PFSK-1 (cell line): ENCODE measurements around the gene CYB5B.

Experiments
- FOXP2 ChIP-seq: optimal IDR thresholded peaks from 2 replicates; pipeline ENCODE3; 2011; ENCODE audit warnings: borderline replicate concordance, control low read depth, inconsistent platforms; ENCODE audit not compliant: insufficient read depth; ENCODE audit errors: extremely low read length, extremely low read depth
- POLR2AphosphoS5 ChIP-seq: IDR thresholded peaks from 2 replicates; pipeline ENCODE4 v1.6.1; 2012; ENCODE audit warnings: low read depth, mild to moderate bottlenecking, control low read depth, low read length, moderate library complexity
- SIN3A ChIP-seq: IDR thresholded peaks from 2 replicates; pipeline ENCODE4 v1.6.1; 2012; ENCODE audit warnings: mild to moderate bottlenecking, low read length, moderate library complexity, borderline replicate concordance; ENCODE audit not compliant: insufficient read depth
- TAF1 ChIP-seq: IDR thresholded peaks from 2 replicates; pipeline ENCODE4 v1.6.1; 2012; ENCODE audit warnings: low read length, control low read depth, borderline replicate concordance; ENCODE audit not compliant: insufficient read depth
- TF ChIP-seq, protein P1 (sequence below), 2 experiments: IDR thresholded peaks; 2 replicates each; pipeline versions ENCODE4 v1.6.1 to v1.8.0; 2011 to 2012; ENCODE audit warnings: low read depth in 2 of 2, low read length in 2 of 2, control low read depth in 1 of 2, inconsistent platforms in 1 of 2, mild to moderate bottlenecking in 1 of 2, moderate library complexity in 1 of 2; ENCODE audit not compliant: insufficient read depth in 1 of 2

The CYB5B gene

DNA sequence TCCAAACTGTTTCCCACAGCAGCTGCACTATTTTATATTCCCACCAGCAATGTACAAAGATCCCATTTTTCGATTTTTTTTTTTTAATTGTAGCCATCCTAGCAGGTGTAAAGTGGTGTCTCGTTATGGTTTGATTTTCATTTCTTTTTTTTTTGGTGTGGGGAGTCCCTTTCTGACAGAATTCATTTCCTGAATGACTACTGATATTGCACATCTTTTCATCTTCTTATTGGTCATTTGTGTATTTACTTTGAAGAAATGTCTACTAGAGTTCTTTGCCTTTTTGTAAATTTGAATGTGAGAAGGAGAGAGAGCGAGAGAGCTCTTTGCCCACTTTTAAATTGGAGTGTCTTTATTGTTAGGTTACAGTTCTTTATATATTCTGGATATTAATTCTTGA is 14.0 kb downstream of the CYB5B start:
- TF ChIP-seq POLR2AphosphoS5 (no peak), TAF1 (no peak), FOXP2 (no peak), SIN3A (no peak)
- TF ChIP-seq, protein P1, sequence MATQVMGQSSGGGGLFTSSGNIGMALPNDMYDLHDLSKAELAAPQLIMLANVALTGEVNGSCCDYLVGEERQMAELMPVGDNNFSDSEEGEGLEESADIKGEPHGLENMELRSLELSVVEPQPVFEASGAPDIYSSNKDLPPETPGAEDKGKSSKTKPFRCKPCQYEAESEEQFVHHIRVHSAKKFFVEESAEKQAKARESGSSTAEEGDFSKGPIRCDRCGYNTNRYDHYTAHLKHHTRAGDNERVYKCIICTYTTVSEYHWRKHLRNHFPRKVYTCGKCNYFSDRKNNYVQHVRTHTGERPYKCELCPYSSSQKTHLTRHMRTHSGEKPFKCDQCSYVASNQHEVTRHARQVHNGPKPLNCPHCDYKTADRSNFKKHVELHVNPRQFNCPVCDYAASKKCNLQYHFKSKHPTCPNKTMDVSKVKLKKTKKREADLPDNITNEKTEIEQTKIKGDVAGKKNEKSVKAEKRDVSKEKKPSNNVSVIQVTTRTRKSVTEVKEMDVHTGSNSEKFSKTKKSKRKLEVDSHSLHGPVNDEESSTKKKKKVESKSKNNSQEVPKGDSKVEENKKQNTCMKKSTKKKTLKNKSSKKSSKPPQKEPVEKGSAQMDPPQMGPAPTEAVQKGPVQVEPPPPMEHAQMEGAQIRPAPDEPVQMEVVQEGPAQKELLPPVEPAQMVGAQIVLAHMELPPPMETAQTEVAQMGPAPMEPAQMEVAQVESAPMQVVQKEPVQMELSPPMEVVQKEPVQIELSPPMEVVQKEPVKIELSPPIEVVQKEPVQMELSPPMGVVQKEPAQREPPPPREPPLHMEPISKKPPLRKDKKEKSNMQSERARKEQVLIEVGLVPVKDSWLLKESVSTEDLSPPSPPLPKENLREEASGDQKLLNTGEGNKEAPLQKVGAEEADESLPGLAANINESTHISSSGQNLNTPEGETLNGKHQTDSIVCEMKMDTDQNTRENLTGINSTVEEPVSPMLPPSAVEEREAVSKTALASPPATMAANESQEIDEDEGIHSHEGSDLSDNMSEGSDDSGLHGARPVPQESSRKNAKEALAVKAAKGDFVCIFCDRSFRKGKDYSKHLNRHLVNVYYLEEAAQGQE (IDR thresholded peaks at IDR 0.05; ENCODE audit: insufficient read depth in 1 of 2, low read depth in 2 of 2, low read length in 2 of 2): no peak

DNA sequence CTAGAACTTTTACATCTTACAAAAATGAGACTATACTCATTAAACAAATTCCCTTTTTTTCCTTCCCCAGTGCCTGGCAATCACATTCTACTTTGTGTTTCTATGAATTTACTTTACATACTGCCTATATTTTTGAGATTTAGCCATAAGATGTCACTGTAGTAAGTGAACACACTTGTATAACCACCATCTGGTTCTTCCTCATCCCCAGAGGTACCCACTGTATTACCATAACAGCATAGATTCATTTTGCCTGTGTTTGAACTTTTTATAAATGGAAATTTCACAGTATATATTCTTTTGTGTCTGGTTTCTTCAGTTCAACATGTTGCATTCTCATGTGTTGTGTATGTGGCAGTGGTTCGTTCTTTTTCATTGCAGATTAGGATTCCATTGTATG is 15.8 kb downstream of the CYB5B start:
- TF ChIP-seq TAF1: no peak
- no peak for TF ChIP-seq FOXP2
- TF ChIP-seq POLR2AphosphoS5: no peak

DNA sequence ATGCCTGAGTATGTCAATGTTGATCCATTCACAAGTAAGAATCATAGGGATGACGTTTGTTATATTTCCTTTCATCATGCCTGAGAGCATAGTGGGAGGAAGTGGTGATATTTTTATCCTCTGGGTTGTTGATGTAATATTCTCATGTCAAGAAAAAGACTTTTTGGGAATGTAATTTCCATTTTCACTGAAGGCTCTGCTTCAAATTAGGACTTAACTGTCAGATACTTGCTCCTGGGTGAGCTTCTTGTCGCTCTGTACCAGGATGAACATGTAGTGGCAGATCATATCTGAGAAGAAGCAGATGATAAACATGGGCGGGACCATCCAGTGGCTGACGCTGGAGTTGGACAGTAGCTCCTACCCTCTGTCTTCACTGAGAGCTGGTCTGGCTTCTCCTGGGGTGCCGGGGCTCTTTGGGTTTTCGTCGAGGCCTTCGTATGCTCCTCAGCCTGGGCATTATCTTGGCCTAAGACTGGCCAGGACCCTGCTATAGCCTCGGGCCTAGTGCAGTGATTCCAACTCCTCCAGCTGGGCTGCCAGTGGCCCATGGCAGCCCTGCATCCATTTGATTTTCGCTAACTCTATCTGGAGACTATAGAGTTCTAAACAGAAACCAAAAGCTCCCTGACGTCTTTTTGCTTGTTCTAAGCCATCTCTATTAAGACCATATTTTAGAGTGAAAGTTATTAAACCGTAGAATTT is 19.7 kb downstream of the CYB5B start:
- TF ChIP-seq POLR2AphosphoS5: no peak
- no peak for TF ChIP-seq SIN3A
- TF ChIP-seq, protein P1 (IDR thresholded peaks at IDR 0.05; ENCODE audit: insufficient read depth in 1 of 2, low read depth in 2 of 2, low read length in 2 of 2): no peak
- no peak for TF ChIP-seq TAF1
- TF ChIP-seq FOXP2: no peak

DNA sequence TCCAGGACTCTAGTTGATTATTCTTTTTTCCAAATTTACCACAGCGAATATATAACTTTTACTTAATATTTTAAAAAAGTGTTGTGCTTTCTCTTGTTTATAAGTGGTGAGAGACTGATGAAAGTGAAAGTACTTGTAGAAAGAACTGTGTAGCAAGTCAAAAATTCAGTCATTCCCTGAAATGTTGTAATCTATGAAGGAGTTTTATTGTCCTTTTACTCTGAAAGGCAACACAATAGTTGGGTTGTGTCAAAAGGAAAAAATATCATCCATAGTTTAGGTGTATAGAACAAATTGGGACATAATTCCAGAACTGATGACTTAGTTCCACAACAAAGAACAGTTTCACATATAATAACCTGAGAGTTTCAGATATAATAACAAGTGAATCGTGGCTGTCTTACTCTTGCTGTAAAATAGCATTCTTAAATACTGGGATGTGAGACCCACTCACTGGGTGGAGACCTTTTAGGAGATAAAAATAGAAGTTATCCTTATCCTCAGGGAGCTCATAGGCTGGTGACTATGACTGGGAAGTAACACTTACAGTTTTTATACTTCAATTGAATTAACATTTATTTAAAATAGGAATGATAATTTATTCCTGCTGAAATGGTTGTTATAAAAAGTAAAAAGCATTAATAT is 20.6 kb downstream of the CYB5B start:
- TF ChIP-seq, protein P1 (IDR thresholded peaks at IDR 0.05; ENCODE audit: insufficient read depth in 1 of 2, low read depth in 2 of 2, low read length in 2 of 2): no peak
- TF ChIP-seq TAF1 (no peak), SIN3A (no peak), FOXP2 (no peak), POLR2AphosphoS5 (no peak)

DNA sequence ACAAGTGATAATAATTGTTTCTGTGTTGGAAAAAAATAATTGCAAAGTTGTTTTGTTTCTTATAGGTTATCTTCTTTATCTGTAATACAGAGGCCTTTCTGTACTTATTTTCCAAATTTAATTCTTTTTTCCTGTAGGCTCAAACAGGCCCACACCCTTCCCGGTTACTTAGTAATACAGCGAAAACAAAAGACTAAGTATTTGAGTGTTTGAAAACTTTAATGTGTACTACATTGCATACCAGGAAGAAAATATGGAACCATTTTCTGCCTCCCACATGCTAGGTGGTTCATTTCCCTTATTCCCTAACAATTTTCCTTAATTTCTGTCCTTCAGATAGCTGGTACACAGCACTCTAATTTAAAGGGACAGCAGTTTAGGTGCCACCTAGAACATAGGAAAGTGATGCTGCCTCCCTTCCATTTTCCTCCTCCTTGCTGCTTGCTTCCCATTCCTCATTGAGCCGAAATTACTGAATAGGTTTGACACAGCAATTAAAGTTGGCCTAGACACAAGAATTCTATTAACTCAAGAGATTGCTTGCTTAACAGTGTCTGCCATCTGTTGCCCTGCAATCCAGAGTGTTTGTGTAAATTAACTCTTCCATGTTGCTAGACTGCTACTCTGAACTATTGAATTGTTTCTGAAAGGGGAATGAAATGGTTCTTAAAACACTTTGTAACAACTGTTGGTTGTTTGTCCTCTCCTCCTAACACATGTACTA is 24.2 kb downstream of the CYB5B start:
- TF ChIP-seq FOXP2 (no peak), POLR2AphosphoS5 (no peak), TAF1 (no peak), SIN3A (no peak)
- TF ChIP-seq, protein P1 (IDR thresholded peaks at IDR 0.05; ENCODE audit: insufficient read depth in 1 of 2, low read depth in 2 of 2, low read length in 2 of 2): no peak
